Retina (tissue), 1 donor: Measurements from ENCODE around the gene MET.
"Not testable (repeated sequence)": the region's sequence is repeated elsewhere in the genome, so short reads cannot be mapped to it uniquely, and the experiment has no call there.

ENCODE experiments used
- DNase-seq: peaks from one replicate; pipeline ENCODE4 v3.0.0-alpha.2; 2016

MET gene

DNA sequence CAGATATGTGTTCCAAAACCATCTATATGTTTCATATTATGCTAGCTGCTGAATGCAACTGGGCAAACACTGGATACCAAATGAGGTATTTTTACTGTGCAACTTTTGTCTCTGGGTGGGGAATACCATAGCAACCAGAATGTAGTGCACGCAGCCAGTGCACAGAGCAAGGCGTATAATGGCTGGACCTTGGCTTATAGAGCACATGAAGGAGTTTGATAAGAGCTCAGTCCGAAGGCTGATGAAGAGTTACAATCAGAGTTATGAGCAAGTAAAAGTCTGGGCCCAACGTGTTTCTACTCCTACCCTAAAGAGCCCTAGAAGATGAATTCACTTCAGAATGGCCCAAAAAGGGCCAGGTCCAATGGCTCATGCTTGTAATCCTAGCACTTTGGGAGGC, 82.2 kb downstream of the MET start:
- DNase-seq = no peak

DNA sequence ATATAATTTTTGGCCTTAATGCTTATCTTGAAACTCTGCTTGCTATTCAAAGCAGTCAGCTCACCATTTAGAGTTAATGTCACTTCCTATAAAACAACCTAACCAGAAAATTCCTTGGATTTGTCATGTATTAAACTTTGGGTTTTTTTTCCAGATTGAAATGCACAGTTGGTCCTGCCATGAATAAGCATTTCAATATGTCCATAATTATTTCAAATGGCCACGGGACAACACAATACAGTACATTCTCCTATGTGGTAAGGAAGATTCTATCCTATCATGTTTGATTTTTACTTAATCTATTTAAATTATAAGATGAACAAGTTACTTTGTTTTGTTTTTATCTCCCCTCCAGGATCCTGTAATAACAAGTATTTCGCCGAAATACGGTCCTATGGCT, 85.3 kb downstream of the MET start:
- no peak for DNase-seq

DNA sequence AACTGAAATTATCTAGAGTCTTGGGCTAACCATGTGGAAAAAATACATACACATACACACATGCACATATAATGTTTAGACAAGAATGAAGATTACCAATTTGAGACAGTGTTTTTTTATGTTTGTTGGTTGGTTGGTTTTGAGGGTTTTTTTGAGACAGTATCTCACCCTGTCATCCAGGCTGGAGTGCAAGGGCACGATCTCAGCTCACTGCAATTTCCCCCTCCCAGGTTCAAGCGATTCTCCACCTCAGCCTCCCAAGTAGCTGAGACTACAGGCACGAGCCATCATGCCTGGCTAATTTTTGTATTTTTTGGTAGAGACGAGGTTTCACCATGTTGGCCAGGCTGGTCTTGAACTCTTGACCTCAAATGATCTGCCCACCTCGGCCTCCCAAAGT, 87.6 kb downstream of the MET start:
- DNase-seq = not testable (repeated sequence)

DNA sequence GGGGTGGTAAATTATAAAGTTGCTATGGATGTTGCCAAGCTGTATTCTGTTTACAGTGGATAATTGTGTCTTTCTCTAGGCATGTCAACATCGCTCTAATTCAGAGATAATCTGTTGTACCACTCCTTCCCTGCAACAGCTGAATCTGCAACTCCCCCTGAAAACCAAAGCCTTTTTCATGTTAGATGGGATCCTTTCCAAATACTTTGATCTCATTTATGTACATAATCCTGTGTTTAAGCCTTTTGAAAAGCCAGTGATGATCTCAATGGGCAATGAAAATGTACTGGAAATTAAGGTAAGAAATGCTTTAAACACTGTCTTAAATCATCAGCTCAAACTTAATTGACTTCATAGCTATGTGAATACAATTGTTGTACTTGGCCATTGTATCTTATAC, 91.0 kb downstream of the MET start:
- no peak for DNase-seq

DNA sequence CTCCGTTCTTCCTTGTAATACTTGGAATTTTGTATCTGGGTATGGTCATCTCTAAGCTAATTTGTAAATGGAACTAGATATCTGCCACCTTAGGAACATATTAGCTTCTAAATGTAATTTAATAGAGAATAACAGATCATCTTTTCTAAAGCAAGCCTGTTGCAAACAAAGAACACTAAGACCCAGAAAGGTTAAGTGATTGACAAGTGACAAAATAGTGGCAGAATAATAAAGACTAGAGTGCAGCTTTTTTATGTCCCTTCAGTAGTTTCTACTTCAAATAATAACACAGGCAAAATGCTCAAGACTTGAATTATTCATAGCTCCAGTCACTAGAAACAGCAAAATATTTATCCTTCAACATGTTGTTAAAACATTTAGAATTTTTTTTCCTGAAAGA, 91.7 kb downstream of the MET start:
- DNase-seq = no peak

DNA sequence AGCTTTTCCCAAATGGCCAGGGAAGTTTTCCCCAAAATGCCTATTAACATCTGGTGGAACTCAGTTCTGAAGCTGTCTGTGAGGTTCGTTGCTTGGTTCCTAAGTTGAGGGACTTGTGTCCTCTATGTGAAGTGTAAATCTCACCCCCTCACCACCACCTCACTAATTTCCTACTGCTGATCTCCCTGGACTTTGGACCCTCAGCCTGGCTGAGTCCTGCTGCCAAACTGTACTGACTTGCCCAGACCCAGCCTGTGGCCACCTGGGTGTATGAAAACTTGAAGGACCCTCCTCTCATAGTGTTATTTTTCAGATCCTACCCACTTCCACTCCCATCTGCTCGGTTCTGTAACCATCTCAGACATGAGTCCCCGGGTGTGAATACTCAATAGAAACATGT, 94.9 kb downstream of the MET start:
- DNase-seq = no peak

DNA sequence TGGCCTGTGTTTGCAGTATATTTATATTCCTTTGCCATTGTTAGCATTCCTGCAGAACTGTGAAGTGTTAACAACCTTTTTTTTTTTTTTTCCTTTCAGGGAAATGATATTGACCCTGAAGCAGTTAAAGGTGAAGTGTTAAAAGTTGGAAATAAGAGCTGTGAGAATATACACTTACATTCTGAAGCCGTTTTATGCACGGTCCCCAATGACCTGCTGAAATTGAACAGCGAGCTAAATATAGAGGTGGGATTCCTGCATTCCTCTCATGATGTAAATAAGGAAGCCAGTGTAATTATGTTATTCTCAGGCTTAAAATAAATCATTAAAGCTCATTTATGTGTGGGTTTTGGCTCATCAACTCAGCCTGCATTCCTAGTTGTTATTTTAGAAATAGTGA, 97.5 kb downstream of the MET start:
- DNase-seq = no peak

DNA sequence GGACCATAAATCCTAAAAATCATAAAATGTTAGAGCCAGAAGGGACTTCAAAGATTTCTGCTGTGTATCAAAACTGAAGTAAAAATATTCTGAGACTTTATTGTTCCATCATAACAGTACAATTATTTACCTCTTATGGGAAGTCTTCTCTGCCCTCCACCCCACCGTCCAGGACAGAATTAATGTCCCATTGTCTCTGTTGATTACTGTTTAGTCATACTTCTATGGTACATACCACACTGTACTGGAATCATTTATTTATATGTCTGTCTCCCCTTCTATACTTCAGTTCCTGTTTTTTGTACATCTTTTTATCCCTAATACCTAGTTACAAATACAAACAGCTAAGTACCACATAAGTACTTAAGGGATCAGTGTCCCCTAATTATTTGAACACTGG, 98.9 kb downstream of the MET start:
- DNase-seq = no peak

DNA sequence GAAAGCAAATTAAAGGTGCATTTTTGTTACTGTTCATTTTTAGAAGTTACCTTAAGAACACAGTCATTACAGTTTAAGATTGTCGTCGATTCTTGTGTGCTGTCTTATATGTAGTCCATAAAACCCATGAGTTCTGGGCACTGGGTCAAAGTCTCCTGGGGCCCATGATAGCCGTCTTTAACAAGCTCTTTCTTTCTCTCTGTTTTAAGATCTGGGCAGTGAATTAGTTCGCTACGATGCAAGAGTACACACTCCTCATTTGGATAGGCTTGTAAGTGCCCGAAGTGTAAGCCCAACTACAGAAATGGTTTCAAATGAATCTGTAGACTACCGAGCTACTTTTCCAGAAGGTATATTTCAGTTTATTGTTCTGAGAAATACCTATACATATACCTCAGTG, 99.6 kb downstream of the MET start:
- no peak for DNase-seq

DNA sequence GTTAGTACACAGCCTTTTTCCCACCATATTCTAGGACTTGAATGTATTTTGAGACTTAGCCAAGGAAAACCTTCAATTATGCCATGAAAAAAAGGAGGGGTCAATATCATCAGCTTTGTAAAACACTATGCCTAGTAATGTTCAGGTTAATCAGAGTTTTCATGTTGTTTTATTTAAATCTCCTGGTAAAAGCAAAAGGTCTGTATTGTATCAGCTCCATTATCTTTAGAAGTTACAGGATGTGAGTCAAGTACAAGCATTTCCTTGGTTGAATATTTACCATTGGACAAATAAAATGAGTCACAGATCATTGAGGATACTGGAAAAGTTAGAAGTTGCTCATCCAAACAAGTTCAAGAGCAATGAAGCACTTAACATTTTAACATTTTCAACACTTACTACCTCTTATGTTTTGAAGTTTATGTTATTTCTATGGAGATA, 100.4 kb downstream of the MET start:
- DNase-seq = no peak

DNA sequence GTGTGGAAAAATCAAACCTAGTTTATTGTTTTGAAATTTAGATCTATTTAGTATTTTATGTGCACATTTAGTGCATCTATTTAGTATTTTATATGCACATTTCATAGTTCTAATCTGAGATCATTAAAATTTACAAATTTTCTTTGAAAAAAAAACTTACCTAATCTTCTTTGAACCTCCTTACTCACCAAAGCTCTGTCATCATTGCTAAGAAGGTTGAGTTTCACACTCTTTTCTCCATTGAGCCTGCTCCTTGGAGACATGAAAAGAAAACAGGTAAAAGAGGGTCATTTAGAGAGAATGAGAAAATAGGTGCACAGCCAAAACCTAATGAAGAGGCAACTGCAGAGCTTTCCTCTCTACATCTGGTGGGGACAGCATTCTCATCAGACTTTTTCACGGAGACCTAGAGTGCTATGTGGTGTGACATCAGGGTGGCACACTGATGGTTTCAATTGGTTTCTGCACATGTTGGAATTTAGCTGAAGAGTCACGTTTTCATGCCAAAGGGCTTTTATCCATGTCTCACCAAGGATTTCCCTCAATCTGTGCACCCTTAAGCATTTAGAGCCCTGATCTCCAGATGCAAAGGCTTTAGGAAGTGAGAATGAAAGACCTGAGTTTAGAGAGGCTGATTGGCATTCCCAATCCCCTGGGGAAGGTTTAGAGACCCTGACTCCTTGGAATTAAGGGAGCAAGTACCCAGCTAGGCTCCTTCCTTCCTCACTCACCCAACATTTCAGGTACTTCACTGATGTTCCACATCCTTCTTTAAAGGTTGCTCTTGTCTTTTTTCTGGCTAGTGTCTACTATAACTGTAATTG, 101.1 kb downstream of the MET start:
- DNase-seq = no peak

DNA sequence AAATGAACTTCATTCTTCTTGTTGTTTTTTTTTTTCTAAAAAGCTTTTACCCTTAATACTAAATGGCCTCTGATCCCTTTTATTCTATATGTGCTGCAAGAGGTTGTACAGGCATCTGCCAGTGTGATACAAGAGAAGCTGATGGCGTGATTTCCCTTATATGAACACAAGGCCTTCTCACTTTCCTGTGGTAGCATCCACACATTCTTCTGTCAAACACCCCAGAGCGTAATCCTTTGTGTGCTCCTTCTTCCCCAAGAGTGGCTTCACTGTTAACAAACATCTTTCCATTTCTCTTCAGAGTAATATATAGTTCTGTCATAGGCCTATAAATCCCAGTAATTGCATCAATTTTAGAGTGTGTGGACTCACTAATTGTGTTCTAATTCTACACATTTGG, 104.0 kb downstream of the MET start:
- no peak for DNase-seq

DNA sequence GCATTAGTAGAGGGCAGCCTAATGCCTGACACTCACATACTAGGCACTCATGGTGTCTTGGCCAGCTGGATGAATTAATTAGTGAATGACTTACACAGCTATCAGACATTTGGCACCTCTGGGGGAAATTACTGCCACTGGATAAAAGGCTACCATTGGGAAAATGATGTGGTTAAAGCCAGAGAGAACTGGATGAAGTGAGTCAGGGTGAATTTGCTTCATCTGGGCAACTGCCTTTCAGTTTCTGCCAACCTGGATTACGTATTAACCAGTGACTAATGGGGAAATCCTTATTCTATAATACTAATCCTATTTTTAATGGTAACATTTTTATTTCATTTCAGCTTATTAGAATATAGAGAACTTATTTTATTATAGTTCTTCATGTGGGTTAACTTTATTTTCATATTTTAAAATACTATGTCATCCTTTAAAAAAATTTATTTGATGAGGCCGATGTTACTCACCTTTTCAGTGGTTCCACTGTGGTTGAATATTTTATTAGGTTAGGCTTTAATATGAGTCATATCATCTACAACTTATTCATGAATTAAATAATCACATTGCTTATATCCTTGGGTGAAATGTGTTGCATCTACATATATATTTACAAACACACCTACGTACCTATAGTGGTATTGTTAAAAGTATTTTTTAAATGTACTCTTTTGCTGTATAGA, 104.8 kb downstream of the MET start:
- no peak for DNase-seq

DNA sequence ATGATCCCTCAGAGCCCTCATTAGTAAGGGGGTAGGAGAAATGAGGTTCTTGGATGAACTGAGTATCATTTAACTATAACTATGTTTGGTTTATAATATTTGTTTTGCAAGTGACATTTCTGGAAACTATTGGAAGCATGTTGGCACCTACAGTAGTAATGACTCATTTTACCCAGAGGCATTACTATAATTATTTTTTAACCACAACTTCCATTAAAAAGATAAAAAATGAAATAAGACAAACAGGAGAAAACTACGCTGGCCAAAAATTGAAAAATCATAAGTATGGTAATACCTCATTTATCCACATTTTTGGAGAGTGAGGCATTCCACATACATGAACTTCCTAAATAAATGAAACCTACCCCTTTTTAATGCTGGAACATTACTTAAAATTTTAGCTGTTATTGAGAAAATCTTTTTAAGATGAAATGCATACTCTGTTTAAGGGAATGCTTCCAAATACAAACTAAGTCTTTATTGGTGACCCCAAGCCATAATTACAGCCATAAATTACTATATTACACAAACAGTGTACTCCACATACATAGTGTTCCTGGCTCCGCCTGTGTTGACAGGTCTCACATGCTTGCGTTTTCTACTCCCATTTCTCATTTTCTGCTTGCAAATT, 105.8 kb downstream of the MET start:
- DNase-seq = no peak

DNA sequence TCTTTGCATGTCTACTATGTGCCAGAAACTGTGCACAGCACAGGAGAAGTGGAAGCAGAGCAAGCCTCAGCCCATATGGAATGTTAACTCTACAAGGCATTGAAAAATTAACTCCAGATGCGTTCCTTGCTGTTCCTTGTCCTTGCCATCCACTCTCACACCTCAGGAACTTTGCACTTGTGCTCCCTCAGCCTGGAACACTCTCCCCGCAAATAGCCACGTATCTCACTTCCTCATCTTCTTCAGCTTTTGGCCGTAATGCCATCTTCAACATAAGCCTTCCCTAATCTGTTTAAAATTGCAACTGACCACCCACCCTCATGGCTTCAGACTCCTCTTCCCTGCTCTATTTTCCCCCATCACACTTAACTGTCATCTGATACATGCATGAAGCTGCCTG, 107.2 kb downstream of the MET start:
- no peak for DNase-seq

DNA sequence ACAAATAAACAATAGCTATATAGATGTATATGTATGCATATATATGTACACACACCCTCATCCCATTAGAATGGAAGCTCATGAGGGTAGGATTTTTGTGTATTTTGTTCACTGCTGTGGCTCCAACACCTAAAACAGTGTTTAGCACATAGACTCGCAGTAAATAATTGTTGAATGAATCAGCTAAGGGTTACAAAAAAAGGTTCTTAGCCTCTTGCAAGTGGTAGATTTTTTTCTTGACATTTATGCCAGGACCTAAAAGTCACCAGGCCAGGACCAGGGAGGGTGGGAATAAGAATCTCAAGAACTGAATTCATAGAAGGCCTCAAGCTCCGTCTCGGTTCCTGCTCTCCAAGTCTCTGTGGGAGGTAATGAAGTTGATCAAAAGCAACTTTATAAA, 107.9 kb downstream of the MET start:
- DNase-seq = no peak

DNA sequence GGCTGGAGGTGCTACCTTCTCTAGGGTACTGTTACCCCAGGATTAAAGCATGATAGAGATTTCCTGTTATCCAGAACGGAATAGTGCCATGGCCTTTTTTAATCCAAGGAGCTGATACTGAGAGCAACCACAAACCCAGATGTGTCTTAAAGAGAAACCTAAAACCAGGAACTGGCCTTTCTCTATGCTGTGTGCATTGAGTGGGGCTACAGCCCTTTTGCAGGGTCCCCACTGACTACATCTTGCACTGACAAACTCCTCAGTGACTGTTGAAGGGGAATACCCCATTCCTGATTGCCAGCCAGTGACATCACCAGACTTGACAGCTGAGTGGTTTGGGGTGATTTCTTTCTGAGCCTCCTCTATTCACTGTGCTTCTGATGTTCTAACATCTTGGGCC, 108.5 kb downstream of the MET start:
- DNase-seq = no peak

DNA sequence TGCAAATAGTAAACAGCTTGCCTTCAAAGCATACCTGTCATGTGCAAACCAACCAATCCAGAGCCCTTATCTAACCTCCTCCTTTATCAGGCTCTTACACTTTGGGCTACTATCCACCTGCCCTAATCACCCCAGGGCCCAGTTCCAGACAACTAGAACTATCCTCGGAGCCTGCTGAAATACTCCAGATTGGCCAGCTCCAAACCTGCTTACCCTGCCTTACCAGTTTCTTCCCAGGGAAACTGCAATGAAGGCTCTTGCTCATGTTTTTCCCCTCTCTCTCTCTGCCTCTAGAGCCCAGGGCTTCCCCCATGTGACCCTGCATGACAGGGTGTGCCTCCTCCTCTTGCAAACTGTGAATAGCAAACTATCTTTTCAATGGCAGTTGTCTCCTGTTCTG, 109.0 kb downstream of the MET start:
- no peak for DNase-seq

DNA sequence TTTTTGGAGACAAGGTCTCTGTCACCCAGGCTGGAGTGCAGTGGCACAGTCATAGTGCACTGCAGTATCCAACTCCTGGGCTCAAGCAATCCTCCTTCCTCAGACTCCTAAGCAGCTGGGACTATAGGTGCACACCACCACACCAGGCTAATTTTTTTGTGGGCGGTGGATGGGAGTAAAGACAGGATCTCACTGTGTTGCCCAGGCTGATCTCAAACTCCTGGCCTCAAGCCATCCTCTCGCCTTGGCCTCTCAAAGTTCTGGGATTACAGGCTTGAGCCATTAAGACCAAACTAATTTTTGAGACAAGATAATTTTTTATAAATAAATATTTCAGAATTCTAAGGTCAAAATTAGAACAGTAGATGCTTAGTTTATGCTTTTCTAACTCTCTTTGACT, 109.6 kb downstream of the MET start:
- no peak for DNase-seq

DNA sequence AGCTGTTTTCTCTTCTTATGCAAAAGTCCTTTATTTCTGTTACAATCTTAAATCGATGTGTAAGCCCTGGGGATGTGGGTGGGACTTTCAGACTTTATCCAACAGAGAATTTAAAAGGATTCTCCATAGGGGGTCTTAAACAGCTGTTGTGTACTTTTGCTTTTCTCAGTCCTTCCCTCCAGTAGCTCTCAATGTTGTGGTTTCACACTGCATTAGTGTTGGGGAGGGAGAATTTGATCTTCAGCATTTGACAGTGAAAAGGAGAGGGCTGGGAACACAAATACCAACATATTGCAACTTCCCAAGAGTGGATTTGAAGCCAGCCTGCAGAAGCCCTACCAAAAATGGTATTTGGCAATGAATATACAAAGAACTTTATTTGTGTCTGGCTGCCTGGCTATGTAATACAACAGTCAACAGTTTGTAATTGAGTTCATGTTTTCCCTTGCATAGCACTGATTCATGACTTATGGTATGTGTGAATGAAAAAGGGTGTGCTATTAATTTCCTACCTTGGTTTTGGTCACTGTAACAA, 110.2 kb downstream of the MET start:
- DNase-seq = peak; percentile 45

DNA sequence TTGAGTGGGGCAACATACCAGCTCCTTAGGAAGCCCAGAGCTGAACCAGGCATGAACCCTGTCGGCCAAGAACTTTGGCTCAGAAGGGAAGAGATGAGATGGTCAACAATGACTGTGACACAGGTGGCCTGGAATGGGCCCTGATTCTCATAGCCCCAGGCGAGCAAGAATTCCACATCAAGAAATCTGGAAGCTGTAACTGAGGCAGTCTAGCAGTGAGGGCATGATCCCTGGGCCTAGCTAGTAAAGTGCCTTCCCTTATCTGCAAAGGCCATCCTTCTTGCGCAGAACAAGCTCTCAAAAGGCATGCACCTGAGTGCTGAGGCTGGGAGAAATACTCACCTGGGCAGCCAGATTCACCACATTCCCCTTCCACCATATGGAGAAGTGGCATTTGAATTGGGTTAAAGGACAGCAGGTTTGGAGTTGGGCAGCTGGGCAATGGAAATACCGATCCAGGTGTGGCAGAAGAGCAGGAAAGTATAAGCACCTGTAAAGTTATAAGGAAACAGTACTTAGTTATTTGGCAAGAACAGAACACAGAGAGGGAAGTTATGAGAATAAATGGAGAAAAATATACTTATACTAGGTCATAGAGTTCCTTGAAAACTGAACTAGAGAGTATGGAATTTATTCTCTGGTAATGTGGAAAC, 111.8 kb downstream of the MET start:
- no peak for DNase-seq

DNA sequence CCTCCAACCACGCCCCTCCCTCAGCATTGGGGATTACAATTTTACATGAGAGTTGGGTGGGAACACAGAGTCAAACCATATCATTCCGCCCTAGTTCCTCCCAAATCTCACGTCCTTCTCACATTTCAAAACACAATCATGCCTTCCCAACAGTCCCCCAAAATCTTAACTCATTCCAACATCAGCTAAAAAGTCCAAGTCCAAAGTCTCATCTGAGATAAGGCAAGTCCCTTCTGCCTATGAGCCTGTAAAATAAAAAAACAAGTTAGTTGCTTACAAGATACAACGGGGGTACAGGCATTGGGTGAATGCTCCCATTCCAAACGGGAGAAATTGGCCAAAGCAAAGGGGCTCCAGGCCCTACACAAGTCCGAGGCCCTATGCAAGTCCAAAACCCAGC, 112.7 kb downstream of the MET start:
- no peak for DNase-seq

DNA sequence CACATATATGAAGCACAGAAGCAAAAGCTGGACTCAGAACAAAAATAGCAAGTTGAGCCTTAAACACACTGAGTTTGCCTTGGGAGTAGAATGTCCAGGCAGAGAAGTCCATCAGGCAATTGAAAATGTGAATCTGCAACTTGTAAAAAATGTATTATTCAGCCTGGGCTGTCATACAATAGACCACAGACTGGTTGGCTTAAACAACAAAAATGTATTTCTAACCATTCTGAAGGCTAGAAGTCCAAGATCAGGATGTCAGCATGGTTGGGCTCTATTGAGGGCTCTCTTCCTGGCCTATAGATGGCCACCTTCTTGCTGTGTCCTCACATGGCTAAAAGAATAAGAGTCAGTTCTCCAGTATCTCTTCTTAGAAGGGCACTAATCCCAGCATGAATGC, 113.8 kb downstream of the MET start:
- no peak for DNase-seq
